Gastroesophageal sphincter (tissue), 4 donors: Measurements from ENCODE around the gene FAM124A. TPM values are rescaled to one million over a fixed set of nuclear protein-coding genes. Genes with fewer than 3 reads are reported as not detected.
A peak's percentile ranks its signal among the peaks of the same experiment; 100 is the strongest.

Experiments
- ATAC-seq: fragments of 150-250 bp; one replicate; pipeline ENCODE4 v1.9.1; 2016; ENCODE audit warnings: mild to moderate bottlenecking, moderate library complexity
- H3K27ac ChIP-seq, 4 donors: fragments of 200-600 bp; sonication (generic) in 3 of 4; 1 replicate in 3 of 4; 2 replicates in 1 of 4; pipeline ENCODE4 v1.5.1; 2016 to 2019
- H3K27me3 ChIP-seq: fragments of 200-600 bp; sonication (generic); one replicate; pipeline ENCODE4 v1.5.1; 2019
- H3K36me3 ChIP-seq, 2 donors: fragments of 200-600 bp; sonication (generic); one replicate each; pipeline ENCODE4 v1.5.1; 2019; ENCODE audit warnings: control low read depth in 1 of 2
- H3K4me1 ChIP-seq, 3 donors: fragments of 200-600 bp; sonication (generic); 1 replicate in 2 of 3; 2 replicates in 1 of 3; pipeline ENCODE4 v1.5.1; 2016 to 2019; ENCODE audit warnings: control low read depth in 2 of 3
- H3K4me3 ChIP-seq, 2 donors: fragments of 200-600 bp; sonication (generic); one replicate each; pipeline ENCODE4 v1.5.1; 2019; ENCODE audit warnings: mild to moderate bottlenecking in 1 of 2, moderate library complexity in 1 of 2
- H3K9me3 ChIP-seq, 3 donors: fragments of 200-600 bp; sonication (generic); one replicate each; pipeline ENCODE4 v1.5.1; 2017 to 2019; ENCODE audit warnings: control low read depth in 2 of 3
- EP300 ChIP-seq: sonication (generic); formaldehyde crosslinking; IDR thresholded peaks from one replicate; pipeline ENCODE4 v1.6.1; 2017; ENCODE audit warnings: antibody characterized with exemption, mild to moderate bottlenecking
- POLR2A ChIP-seq, 2 donors: fragments of 450-650 bp; IDR thresholded peaks; one replicate each; pipeline ENCODE4 v1.6.1; 2017; ENCODE audit warnings: antibody characterized with exemption in 2 of 2, mild to moderate bottlenecking in 2 of 2, moderate library complexity in 1 of 2
- POLR2AphosphoS5 ChIP-seq: sonication (generic); formaldehyde crosslinking; IDR thresholded peaks from one replicate; pipeline ENCODE4 v1.6.1; 2017; ENCODE audit warnings: antibody characterized with exemption
- WGBS, 2 donors: methylation state at CpG; one replicate each; pipeline ENCODE4 v1.1.5; 2018; ENCODE audit warnings: low coverage in 1 of 2; 5-methylcytosine and 5-hydroxymethylcytosine counted together
- total RNA-seq, 4 donors: library from RNA; depleted of rRNA; stranded (reverse); fragments of >200 nt; gene quantifications; one replicate each; pipeline ENCODE4 v1.1.0, GENCODE V29; 2016
- TF ChIP-seq, protein P1 (sequence below), 4 experiments: fragments of 200-600 bp in 2 of 4; fragments of 450-650 bp in 2 of 4; sonication (generic) in 1 of 4; IDR thresholded peaks; one replicate each; pipeline ENCODE4 v1.5.1; 2017 to 2019; ENCODE audit warnings: antibody characterized with exemption in 4 of 4, mild to moderate bottlenecking in 2 of 4, moderate library complexity in 2 of 4

Gene FAM124A, protein sequence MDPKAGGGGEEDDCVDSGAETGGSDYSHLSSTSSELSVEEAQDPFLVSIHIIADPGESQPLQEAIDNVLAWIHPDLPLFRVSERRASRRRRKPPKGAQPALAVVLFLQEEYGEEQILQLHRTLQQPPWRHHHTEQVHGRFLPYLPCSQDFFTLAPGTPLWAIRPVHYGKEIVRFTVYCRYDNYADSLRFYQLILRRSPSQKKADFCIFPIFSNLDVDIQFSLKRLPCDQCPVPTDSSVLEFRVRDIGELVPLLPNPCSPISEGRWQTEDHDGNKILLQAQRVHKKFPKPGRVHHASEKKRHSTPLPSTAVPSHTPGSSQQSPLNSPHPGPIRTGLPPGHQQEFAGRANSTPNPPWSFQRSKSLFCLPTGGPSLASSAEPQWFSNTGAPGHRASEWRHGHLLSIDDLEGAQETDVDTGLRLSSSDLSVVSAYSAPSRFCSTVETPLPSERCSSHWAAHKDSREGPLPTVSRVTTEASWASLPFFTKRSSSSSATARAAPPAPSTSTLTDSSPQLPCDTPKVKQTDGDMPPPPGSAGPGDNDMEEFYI
- 10 to 100 TPM; 13.7 to 23.2 (median 15.2) TPM for total RNA-seq

DNA sequence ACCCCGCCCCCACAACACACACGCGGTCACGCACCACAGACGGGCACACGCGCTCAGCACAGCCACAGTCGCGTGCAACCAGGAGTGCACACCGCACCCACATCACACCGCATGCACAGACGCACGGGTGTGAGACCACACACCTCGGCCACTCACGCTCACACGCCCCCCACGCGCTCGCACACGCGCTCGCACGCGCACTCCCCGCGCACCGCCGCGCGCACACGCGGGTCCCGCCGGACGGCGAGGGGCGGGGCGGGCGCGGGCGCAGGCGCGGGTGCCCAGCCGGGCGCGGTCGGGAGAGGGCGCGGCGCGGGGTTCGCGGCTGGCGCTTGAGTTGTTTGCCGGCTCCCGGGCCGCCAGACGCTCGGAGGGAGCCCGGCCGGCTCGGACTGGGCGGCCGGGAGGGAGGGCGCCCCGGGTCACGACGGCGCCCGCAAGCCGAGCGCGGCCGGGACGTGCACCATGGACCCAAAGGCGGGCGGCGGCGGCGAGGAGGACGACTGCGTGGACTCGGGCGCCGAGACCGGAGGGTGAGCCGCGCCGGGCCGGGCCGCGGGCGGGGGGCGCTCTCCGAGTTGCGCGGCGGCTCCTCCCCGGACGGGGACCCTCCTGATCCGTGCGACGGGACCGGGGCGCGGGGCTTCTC, at the start of gene FAM124A:
FAM124A (plus strand) TSS at position 362 of the 649 bp plus-strand sequence; CDS start at position 466, 104 bp downstream.
- WGBS, 2 donors: 0% methylated on average over 3 of the region's 106 CpGs; no CpG with 5 or more reads in 1 of the 2 donors
- H3K36me3 ChIP-seq: no peaks in the 10 kb centered on the region
- TF ChIP-seq POLR2AphosphoS5: peak; percentile 6
- TF ChIP-seq POLR2A (IDR thresholded peaks at IDR 0.05): peak in 1 of 2 donors; percentile 68
- TF ChIP-seq EP300: no peak
- TF ChIP-seq, protein P1, sequence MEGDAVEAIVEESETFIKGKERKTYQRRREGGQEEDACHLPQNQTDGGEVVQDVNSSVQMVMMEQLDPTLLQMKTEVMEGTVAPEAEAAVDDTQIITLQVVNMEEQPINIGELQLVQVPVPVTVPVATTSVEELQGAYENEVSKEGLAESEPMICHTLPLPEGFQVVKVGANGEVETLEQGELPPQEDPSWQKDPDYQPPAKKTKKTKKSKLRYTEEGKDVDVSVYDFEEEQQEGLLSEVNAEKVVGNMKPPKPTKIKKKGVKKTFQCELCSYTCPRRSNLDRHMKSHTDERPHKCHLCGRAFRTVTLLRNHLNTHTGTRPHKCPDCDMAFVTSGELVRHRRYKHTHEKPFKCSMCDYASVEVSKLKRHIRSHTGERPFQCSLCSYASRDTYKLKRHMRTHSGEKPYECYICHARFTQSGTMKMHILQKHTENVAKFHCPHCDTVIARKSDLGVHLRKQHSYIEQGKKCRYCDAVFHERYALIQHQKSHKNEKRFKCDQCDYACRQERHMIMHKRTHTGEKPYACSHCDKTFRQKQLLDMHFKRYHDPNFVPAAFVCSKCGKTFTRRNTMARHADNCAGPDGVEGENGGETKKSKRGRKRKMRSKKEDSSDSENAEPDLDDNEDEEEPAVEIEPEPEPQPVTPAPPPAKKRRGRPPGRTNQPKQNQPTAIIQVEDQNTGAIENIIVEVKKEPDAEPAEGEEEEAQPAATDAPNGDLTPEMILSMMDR (IDR thresholded peaks at IDR 0.05): peak in 3 of 4 experiments; percentile 42 to 73 (median 65)
- H3K9me3 ChIP-seq: no peaks in the 10 kb centered on the region
- H3K27ac ChIP-seq: peak within 1 kb of the TSS; percentile 16 to 94 (median 87)
- peak; percentile 89 for ATAC-seq
- peaks cover 0 to 53% (median 0%) of the 10 kb centered on the region in 3 donors for H3K4me1 ChIP-seq
- H3K27me3 ChIP-seq: no peaks in the 10 kb centered on the region
- peak within 1 kb of the TSS; percentile 70 to 84 for H3K4me3 ChIP-seq

DNA sequence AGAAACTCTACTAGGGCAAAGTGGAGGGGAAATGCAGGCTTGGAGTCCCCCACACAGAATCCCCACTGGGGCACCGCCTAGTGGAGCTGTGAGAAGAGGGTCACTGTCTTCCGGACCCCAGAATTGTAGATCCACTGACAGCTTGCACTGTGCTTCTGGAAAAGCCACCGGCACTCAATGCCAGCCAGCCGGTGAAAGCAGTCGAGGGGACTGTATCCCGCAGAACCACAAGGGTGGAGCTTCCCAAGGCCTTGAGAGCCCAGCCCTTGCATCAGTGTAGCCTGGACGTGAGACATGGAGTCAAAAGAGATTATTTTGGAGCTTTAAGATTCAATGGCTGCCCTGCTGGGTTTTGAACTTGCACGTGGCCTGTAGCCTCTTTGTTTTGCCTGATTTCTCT, 47.2 kb upstream of the FAM124A start:
- H3K9me3 ChIP-seq: no peaks in the 10 kb centered on the region
- no peaks in the 10 kb centered on the region for H3K4me1 ChIP-seq
- ATAC-seq: no peak
- no peaks in the 10 kb centered on the region for H3K36me3 ChIP-seq
- no peak overlapping the region for H3K27ac ChIP-seq
- WGBS, 2 donors: 83 to 100% methylated on average over 1 to 2 of the region's 8 CpGs
- H3K27me3 ChIP-seq: no peaks in the 10 kb centered on the region
- no peak overlapping the region for H3K4me3 ChIP-seq
- TF ChIP-seq, protein P1 (IDR thresholded peaks at IDR 0.05): no peak

DNA sequence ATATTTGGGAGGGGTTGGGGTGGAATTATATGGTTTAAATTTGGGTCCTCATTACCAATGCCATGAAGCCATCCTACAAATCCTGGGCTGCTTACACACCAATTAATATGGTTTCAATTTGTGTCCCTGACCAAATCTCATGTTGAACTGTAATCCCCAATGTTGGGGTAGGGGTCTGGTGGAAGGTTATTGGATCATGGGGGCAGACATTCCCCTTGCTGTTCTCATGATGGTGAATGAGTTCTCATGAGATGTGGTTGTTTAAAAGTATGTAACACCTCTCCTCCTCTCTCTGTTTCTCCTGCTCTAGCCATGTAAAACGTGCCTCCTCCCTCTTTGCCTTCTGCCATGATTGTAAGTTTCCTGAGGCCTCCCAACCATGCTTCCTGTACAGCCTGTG, 46.6 kb upstream of the FAM124A start:
- no peaks in the 10 kb centered on the region for H3K27me3 ChIP-seq
- no peak overlapping the region for H3K27ac ChIP-seq
- no peak for ATAC-seq
- no peak for TF ChIP-seq POLR2AphosphoS5
- TF ChIP-seq EP300: no peak
- TF ChIP-seq, protein P1 (IDR thresholded peaks at IDR 0.05): no peak
- TF ChIP-seq POLR2A (IDR thresholded peaks at IDR 0.05): no peak
- WGBS, 2 donors: 33 to 43% methylated on average over 1 of the region's 1 CpG
- no peaks in the 10 kb centered on the region for H3K9me3 ChIP-seq
- H3K4me1 ChIP-seq: no peaks in the 10 kb centered on the region
- H3K36me3 ChIP-seq: no peaks in the 10 kb centered on the region
- H3K4me3 ChIP-seq: no peak overlapping the region

DNA sequence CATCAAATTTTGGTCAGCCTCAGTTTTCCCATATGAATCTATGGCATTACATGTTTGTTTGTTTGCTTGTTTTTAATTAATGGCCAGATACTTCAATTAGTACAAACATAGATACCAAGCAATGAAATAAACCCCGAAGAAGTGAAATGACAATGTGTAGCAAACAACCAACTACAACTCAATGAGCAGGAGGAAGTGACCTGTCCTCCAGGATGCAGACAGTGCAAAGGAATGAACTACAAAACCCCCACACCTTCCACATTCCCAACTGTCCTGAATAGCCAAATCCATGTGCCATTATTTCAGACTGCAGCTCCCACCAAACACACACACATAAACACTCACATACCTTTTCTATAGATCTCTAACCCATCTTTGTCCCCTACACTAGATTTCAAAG, 45.0 kb upstream of the FAM124A start:
- Histone ChIP-seq H3K27me3 (no peaks in the 10 kb centered on the region), H3K4me1 (no peaks in the 10 kb centered on the region), H3K9me3 (no peaks in the 10 kb centered on the region), H3K36me3 (no peaks in the 10 kb centered on the region), H3K4me3 (no peak overlapping the region), H3K27ac (no peak overlapping the region)
- TF ChIP-seq POLR2A (IDR thresholded peaks at IDR 0.05) (no peak), EP300 (no peak), POLR2AphosphoS5 (no peak)
- TF ChIP-seq, protein P1 (IDR thresholded peaks at IDR 0.05): no peak
- 90 to 100% methylated on average over 1 of the region's 1 CpG for WGBS, 2 donors
- ATAC-seq: no peak
